NCI-H2107 treated with DMSO at 0.1 percent for 48 hours (cell line): ENCODE measurements around the gene CDH5.

ENCODE experiments used
- DNase-seq: peaks from one replicate; lab custom pipeline; 2025; ENCODE audit not compliant: unreplicated experiment; lab: John Stamatoyannopoulos, UW

CDH5 gene

GRCh38 chr16:66373667-66374066, 7.2 kb downstream of the CDH5 start:
- no peak for DNase-seq

- DNase-seq = no peak
Observed at GRCh38 chr16:66374176-66374575, 7.7 kb downstream of the CDH5 start.

GRCh38 chr16:66375451-66375850, 9.0 kb downstream of the CDH5 start:
- no peak for DNase-seq

DNA sequence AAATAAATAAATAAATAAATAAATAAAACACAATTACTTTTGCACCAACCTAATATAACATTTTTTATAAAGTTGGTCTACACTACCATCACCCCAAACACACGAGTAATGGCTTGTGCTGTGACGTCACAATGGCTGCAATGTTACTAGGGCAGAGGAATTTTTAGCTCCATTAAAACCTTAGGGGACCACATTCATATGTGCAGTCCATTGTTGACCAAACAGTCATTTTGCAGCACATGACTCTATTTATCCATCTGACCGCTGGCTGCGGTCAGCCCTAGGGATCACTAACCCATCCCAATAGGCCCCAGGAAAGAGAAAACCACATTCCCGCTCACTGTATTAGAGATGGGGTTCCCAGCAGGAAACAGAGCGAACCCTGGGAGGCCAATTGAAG, 9.6 kb downstream of the CDH5 start:
- no peak for DNase-seq

GRCh38 chr16:66376577-66377305, 10.2 kb downstream of the CDH5 start:
- no peak for DNase-seq

DNA sequence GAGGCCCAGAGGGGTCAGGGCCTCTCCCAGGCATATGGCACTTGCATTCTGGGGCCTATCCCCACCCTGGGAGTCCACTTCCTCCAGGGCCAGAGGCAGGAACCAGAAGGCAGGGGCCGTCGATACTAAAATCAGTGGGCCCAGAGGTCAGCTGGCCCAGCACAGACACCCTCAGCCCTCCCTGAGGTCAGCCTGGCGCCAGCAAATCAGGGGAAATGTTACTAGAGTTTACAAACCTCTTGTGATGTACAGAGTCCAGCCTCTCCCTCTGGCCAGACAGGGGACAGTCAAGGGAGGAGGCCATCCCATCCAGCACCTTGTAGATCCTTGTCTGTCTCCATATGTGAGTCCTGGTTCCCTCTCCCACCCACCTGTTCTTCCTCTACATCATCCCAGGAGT, 10.8 kb downstream of the CDH5 start:
- DNase-seq = no peak

GRCh38 chr16:66378741-66379570, 12.5 kb downstream of the CDH5 start:
- no peak for DNase-seq

GRCh38 chr16:66379571-66379941, 13.1 kb downstream of the CDH5 start:
- DNase-seq = no peak

- DNase-seq = no peak
Observed at GRCh38 chr16:66380421-66380820, 13.9 kb downstream of the CDH5 start.

GRCh38 chr16:66381585-66382170, 15.2 kb downstream of the CDH5 start:
- no peak for DNase-seq

DNA sequence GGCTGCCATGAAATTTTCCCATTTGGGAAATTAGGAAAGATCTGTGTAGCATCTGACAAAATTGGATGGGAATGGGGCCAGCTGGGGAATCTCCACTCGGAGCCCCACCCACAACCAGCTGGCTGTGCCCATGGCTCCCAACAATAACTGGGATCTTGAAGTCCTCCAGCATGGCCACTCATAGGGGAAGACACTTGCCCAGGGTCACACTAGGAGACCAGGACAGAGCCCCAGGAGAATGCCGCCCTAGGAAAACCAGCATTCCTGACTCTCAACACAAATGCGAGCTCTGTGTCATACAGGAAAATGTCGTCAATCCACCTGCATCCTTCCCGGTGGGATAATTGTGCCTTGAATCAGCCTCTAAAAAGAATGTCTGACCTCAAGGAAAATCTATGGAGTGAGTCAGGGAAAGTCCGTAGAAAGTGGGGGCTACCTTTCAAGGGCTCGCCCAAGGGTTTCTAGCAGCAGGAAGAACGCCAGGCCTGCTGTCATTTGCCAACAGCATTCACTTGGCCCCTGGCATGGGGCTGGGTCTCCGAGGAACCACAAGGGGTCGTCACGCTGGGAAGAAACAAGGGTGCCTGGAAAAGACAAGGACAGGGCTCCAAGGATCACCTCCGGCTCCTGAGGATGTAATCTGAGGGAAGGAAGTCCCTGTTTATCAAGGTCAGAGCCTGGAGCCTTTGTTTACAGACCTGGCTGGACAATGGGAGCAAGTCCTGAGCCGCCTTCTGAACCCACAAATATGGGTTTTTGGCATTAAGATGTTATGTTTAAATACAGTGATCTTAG, 15.9 kb downstream of the CDH5 start:
- no peak for DNase-seq

DNA sequence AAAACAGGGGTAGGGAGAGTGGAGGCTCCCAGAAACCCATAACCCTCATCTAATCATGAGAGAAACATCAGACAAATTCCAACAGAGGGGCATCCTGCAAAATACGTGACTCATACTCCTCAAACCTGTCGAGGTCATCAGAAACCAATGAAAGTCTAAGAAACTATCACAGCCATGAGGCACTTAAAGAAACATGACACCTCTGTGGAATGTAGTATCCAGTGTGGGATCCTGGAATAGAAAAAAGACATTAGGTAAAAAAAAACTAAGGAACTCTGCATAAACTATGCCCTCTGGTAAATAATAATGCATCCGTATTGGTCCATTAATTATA, 16.4 kb downstream of the CDH5 start:
- DNase-seq = no peak

GRCh38 chr16:66383551-66383950, 17.1 kb downstream of the CDH5 start:
- no peak for DNase-seq

DNA sequence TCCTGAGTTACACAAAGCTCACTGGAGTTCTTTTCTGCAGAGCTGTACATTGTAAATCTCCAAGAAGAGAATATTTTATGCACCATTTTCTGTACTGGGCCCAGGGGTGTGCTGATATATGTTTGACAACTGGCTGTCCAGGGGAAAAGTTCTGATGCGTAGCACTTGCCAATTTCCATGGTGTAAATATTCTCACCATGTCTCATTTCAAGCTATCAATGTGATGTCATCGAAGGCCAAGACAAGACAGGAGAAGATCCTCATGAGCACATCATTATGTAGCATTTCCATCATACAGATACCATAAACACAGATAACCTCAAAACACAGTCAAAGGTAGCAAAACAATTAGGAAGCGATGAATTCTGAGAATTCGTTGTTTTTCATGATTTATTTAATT, 18.9 kb downstream of the CDH5 start:
- no peak for DNase-seq

DNA sequence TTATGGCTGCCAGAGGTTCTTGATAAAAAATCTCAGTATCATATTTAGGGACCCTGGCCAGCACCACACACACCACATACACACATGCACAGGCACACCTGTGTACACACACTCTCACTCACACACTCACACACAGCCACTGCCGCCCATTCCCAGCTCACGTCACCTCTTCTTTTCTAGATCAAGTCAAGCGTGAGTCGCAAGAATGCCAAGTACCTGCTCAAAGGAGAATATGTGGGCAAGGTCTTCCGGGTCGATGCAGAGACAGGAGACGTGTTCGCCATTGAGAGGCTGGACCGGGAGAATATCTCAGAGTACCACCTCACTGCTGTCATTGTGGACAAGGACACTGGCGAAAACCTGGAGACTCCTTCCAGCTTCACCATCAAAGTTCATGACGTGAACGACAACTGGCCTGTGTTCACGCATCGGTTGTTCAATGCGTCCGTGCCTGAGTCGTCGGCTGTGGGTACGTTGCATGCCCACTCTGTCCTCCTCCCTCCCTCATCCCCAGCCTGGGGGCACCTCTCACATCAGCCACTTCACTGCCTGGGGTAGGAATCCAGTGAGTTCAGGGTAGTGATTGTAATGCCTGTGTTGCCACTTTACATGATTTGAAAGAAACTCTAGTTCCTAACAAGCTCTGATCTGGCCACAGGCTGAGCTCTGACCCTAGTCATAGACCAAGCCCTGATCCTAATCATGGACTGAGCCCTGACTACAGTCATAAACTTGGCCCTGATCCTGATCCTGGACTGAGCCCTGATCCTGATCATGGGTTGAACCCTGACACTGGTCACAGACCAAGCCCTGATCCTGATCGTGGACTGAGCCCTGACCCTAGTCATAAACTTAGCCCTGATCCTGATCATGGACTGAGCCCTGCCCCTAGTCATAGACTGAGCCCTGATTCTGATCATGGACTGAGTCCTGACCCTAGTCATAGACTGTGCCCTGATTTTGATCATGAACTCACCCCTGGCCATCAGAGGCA, 20.4 kb downstream of the CDH5 start:
- no peak for DNase-seq

DNA sequence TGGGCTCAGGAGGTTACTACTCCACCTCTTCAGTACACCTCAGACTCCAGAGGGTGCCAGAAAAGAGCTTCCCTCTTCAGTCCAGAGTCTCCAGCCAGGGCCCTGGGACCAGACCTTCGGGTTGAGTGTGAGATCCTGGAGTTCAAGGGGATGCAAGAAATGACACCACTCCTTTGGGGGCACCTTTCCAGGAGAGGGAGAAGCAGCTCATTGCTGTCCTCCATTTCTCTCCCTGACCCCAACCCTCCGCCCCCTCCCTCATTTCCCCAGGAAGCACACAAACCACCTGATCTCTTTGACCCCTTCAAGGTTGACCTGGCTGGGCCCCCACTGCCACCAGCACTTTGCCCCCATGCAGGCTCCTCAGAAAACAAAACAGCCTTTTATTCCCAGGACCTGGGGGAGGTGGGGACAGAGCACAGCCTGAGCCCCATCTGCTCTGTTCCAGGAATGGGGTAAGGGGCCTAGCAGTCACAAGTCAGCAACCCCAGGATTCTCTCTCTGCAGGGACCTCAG, 21.4 kb downstream of the CDH5 start:
- DNase-seq = no peak

DNA sequence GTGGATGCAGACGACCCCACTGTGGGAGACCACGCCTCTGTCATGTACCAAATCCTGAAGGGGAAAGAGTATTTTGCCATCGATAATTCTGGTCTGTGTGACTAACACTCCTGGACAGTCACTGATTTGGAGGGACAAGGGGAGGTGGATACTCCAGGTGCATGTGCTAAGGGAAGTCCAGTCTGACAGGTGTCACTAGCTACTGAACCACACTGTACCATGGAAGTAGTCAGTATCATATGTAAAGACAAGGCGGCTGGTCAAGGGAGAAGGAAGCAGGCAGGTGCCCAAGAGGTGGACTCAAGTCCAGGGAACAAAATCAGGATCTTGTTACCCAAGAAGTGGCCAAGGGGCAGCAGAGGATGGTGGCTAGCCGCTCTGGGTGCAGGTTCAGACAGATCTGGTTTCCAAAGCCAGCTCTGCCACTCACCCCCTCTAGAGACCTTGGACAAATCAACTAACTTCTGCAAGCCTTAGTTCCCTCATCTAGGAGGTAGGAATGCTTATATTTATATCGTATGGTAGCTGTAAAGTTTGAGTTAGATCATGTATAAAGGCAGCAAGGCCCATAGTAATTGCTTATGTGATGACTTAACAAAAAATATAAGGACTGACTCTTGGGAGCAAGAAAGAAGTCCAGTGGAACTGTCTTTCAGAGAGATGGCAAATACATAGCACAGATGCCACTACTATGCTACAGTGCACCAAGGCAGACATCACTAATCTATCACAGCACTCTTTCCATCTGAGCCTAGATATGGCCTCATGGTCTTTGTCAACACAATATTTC, 22.1 kb downstream of the CDH5 start:
- DNase-seq = no peak

DNA sequence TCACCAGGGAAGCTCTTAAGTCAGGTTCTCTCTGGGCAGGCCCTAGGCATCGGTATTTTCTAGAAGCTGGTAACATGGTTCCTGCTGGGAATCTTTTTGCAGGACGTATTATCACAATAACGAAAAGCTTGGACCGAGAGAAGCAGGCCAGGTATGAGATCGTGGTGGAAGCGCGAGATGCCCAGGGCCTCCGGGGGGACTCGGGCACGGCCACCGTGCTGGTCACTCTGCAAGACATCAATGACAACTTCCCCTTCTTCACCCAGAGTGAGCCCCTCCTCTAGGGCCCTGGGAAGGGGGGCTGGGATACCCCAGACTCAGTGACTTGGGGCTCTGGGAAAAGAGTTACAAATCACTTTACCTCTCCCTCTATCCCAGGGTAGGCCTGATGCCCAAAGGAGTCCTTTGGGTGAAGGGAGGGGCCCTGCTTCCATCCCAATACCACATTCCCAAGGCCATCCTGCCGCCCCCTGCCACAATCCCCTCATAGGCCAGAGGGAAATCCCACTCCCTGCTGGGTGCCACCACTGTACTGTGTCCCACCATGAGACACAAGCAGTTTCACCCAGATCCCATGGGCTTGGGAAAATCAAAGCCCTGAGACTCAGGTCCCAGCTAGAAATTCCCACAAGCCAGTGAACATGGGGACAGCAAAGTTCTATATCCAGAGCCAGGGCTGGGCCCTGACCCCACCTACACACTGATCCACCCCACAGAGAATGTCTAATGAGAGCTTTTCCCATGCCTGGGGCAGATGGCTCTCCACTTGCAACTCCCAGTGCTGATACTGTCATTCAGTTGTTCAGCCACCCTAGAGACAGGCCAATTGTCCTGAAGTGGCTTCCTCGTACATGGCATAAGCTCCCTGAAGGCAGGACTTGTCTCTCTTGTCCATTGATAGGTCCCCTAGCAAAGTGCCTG, 23.0 kb downstream of the CDH5 start:
- DNase-seq = no peak
